HG03064 (cell line): ENCODE results near the gene UMPS.

Experiments
- ATAC-seq: cut with Tn5 transposase; IDR thresholded peaks from one replicate; pipeline ENCODE4 v1.9.1; 2021; ENCODE audit warnings: low read depth; ENCODE audit not compliant: unreplicated experiment

Gene UMPS

GRCh38 chr3:124793054-124793739, 62.9 kb downstream of the UMPS start:
- ATAC-seq, result no peak

GRCh38 chr3:124796477-124796876, 66.2 kb downstream of the UMPS start:
- ATAC-seq, result no peak

DNA sequence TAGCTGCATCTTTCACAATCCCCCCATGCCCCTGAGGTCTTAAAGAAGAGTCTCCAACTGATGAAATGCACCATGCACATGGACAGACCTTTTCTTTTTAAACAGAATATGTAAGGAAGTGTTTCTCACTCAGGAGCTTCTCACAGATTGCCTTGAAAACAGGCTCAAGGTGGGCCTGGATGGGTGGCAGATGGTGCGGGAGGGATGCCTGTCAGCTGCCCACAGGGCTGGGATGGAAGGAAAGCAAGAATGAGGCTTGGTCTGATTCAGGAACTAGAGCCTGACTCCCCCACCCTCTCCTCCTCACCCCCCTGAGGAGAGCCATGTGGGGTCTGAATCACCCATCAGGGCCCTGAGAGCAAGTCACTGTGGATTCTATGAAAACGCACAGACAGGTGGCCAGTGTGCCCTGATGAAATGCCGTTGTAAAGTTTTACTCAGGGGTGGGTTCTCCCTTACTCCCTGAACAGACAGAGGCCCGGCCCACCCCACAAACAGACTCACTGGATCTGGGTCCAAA, 67.2 kb downstream of the UMPS start:
- no peak for ATAC-seq
